ENCODE data around the gene FRMD8. TPM values are rescaled to one million over a fixed set of nuclear protein-coding genes. Genes with fewer than 3 reads are reported as not detected.
A peak's percentile ranks its signal among the peaks of the same experiment; 100 is the strongest.

The FRMD8 gene
- total and polyA plus RNA-seq, 2 donors (not counting 1 experiment from before 2014, with no cell fraction given) = 14.9 to 15.3 TPM

GRCh38 chr11:65439331-65440181, 53.1 kb downstream of the FRMD8 start:
- Histone ChIP-seq H3K27ac (ENCODE audit: insufficient read depth, low read length) (no peak overlapping the region), H3K9ac (ENCODE audit: insufficient read depth, low read length) (no peak overlapping the region)
- TF ChIP-seq CTCF (conservative IDR thresholded peaks at IDR 0.05 in 1 of 2, IDR thresholded peaks at IDR 0.05 in 1 of 2; ENCODE audit: low read depth in 1 of 2, low read length in 2 of 2) = no peak
- no peak for TF ChIP-seq EZH2 (IDR thresholded peaks at IDR 0.05; ENCODE audit: low read length, missing control alignments)

GRCh38 chr11:65440831-65441499, 54.5 kb downstream of the FRMD8 start:
- peak; percentile 40 to 49 for DNase-seq (ENCODE audit: low read depth in 2 of 2)
- no peak overlapping the region for H3K4me3 ChIP-seq (replicated peaks in 1 of 4; ENCODE audit: control extremely low read depth in 1 of 4, insufficient read depth in 1 of 4, low read depth in 3 of 4, low read length in 4 of 4)

More at GRCh38 chr11:65439331-65440181, 53.1 kb downstream of the FRMD8 start:
- Histone ChIP-seq H3K79me2 (ENCODE audit: control insufficient read depth, insufficient read depth, low read length) (peaks cover 92% of the 10 kb centered on the region), H4K20me1 (ENCODE audit: control insufficient read depth, extremely low read depth, insufficient read depth, low read length) (peaks cover 10% of the 10 kb centered on the region), H3K36me3 (ENCODE audit: control insufficient read depth, insufficient read depth, low read length) (peaks cover 44% of the 10 kb centered on the region), H3K4me3 (replicated peaks in 1 of 4; ENCODE audit: control extremely low read depth in 1 of 4, insufficient read depth in 1 of 4, low read depth in 3 of 4, low read length in 4 of 4) (peak overlapping the region in 1 of 4 experiments; percentile 2), H3K4me1 (ENCODE audit: control insufficient read depth, extremely low read depth, insufficient read depth, low read length) (peaks cover 15% of the 10 kb centered on the region), H3K4me2 (ENCODE audit: extremely low read depth, insufficient read depth, low read length) (no peak overlapping the region), H2AFZ (ENCODE audit: low read length) (no peak overlapping the region), H3K9me3 (ENCODE audit: control insufficient read depth, insufficient read depth, low read depth, low read length) (no peaks in the 10 kb centered on the region), H3K27me3 (ENCODE audit: control insufficient read depth, insufficient read depth, low read length) (no peaks in the 10 kb centered on the region)
- peak; percentile 36 to 52 for DNase-seq (ENCODE audit: low read depth in 2 of 2)

More at GRCh38 chr11:65440831-65441499, 54.5 kb downstream of the FRMD8 start:
- TF ChIP-seq CTCF (conservative IDR thresholded peaks at IDR 0.05 in 1 of 2, IDR thresholded peaks at IDR 0.05 in 1 of 2; ENCODE audit: low read depth in 1 of 2, low read length in 2 of 2) = no peak
- Histone ChIP-seq H3K36me3 (ENCODE audit: control insufficient read depth, insufficient read depth, low read length) (peaks cover 41% of the 10 kb centered on the region), H3K27me3 (ENCODE audit: control insufficient read depth, insufficient read depth, low read length) (no peaks in the 10 kb centered on the region), H4K20me1 (ENCODE audit: control insufficient read depth, extremely low read depth, insufficient read depth, low read length) (peaks cover 6% of the 10 kb centered on the region), H3K79me2 (ENCODE audit: control insufficient read depth, insufficient read depth, low read length) (peaks cover 82% of the 10 kb centered on the region), H3K4me2 (ENCODE audit: extremely low read depth, insufficient read depth, low read length) (no peak overlapping the region), H2AFZ (ENCODE audit: low read length) (no peak overlapping the region), H3K9me3 (ENCODE audit: control insufficient read depth, insufficient read depth, low read depth, low read length) (no peaks in the 10 kb centered on the region), H3K9ac (ENCODE audit: insufficient read depth, low read length) (no peak overlapping the region), H3K27ac (ENCODE audit: insufficient read depth, low read length) (no peak overlapping the region), H3K4me1 (ENCODE audit: control insufficient read depth, extremely low read depth, insufficient read depth, low read length) (peaks cover 17% of the 10 kb centered on the region)

Data from fibroblast of lung (primary cell).